GM18868 (cell line): ENCODE results near the gene LYZL1.
"Not testable (repeated sequence)": the region's sequence is repeated elsewhere in the genome, so short reads cannot be mapped to it uniquely, and the experiment has no call there.

Experiments
- ATAC-seq: cut with Tn5 transposase; IDR thresholded peaks from one replicate; pipeline ENCODE4 v1.9.1; 2021; ENCODE audit warnings: mild to moderate bottlenecking, moderate library complexity; ENCODE audit not compliant: unreplicated experiment

Gene LYZL1

GRCh38 chr10:29259498-29259897, 29.4 kb upstream of the LYZL1 start:
- no peak for ATAC-seq

- ATAC-seq: no peak
Observed at GRCh38 chr10:29263506-29263905, 25.4 kb upstream of the LYZL1 start.

GRCh38 chr10:29265210-29265768, 23.6 kb upstream of the LYZL1 start:
- ATAC-seq: no peak

- ATAC-seq: no peak
Observed at GRCh38 chr10:29266641-29267040, 22.2 kb upstream of the LYZL1 start.

GRCh38 chr10:29268011-29268410, 20.9 kb upstream of the LYZL1 start:
- ATAC-seq: no peak

- no peak for ATAC-seq
Observed at GRCh38 chr10:29269486-29269885, 19.4 kb upstream of the LYZL1 start.

- ATAC-seq: no peak
Observed at GRCh38 chr10:29270883-29271282, 18.0 kb upstream of the LYZL1 start.

- ATAC-seq: no peak
Observed at GRCh38 chr10:29271877-29272276, 17.0 kb upstream of the LYZL1 start.

- ATAC-seq: no peak
Observed at GRCh38 chr10:29273478-29273877, 15.4 kb upstream of the LYZL1 start.

GRCh38 chr10:29276251-29276850, 12.5 kb upstream of the LYZL1 start:
- no peak for ATAC-seq

- no peak for ATAC-seq
Observed at GRCh38 chr10:29277296-29277695, 11.6 kb upstream of the LYZL1 start.

GRCh38 chr10:29279779-29280487, 8.9 kb upstream of the LYZL1 start:
- ATAC-seq: no peak

- no peak for ATAC-seq
Observed at GRCh38 chr10:29280488-29280840, 8.4 kb upstream of the LYZL1 start.

- ATAC-seq: peak; percentile 87
Observed at GRCh38 chr10:29285624-29286051, 3.2 kb upstream of the LYZL1 start.

GRCh38 chr10:29287635-29288034, 1.2 kb upstream of the LYZL1 start:
- no peak for ATAC-seq

GRCh38 chr10:29291561-29291960, 2.7 kb downstream of the LYZL1 start:
- not testable (repeated sequence) for ATAC-seq

GRCh38 chr10:29292406-29292805, 3.5 kb downstream of the LYZL1 start:
- not testable (repeated sequence) for ATAC-seq

GRCh38 chr10:29295813-29296212, 6.9 kb downstream of the LYZL1 start:
- ATAC-seq: no peak

GRCh38 chr10:29297678-29298077, 8.8 kb downstream of the LYZL1 start:
- ATAC-seq: no peak

- ATAC-seq: no peak
Observed at GRCh38 chr10:29301359-29301910, 12.6 kb downstream of the LYZL1 start.

GRCh38 chr10:29302499-29302898, 13.6 kb downstream of the LYZL1 start:
- ATAC-seq: no peak
